NCI-H82 (cell line): ENCODE results near the gene SRPRB.

Experiments
- DNase-seq: peaks from one replicate; lab custom pipeline; 2025; lab: John Stamatoyannopoulos, UW

Gene SRPRB

GRCh38 chr3:133825969-133826727 is 20.5 kb downstream of the SRPRB start:
- no peak for DNase-seq

GRCh38 chr3:133827136-133827535 is 21.5 kb downstream of the SRPRB start:
- no peak for DNase-seq

GRCh38 chr3:133827684-133828083 is 22.1 kb downstream of the SRPRB start:
- DNase-seq = no peak

- DNase-seq = peak; percentile 74
Observed at GRCh38 chr3:133828576-133829309, 23.1 kb downstream of the SRPRB start.

GRCh38 chr3:133829310-133829707 is 23.7 kb downstream of the SRPRB start:
- no peak for DNase-seq

- no peak for DNase-seq
Observed at GRCh38 chr3:133830071-133830470, 24.5 kb downstream of the SRPRB start.

- peak; percentile 16 for DNase-seq
Observed at GRCh38 chr3:133831966-133832801, 26.6 kb downstream of the SRPRB start.

GRCh38 chr3:133832802-133833144 is 27.2 kb downstream of the SRPRB start:
- no peak for DNase-seq

GRCh38 chr3:133833267-133833666 is 27.7 kb downstream of the SRPRB start:
- DNase-seq = no peak

GRCh38 chr3:133833880-133834620 is 28.4 kb downstream of the SRPRB start:
- peak; percentile 27 for DNase-seq

- no peak for DNase-seq
Observed at GRCh38 chr3:133834621-133835417, 29.2 kb downstream of the SRPRB start.

- no peak for DNase-seq
Observed at GRCh38 chr3:133835418-133835743, 29.8 kb downstream of the SRPRB start.

- DNase-seq = no peak
Observed at GRCh38 chr3:133835961-133836360, 30.3 kb downstream of the SRPRB start.

GRCh38 chr3:133836497-133837158 is 31.0 kb downstream of the SRPRB start:
- DNase-seq = no peak

GRCh38 chr3:133837487-133838295 is 32.1 kb downstream of the SRPRB start:
- DNase-seq = no peak

- DNase-seq = no peak
Observed at GRCh38 chr3:133838296-133838789, 32.7 kb downstream of the SRPRB start.

- DNase-seq = no peak
Observed at GRCh38 chr3:133838916-133839800, 33.5 kb downstream of the SRPRB start.

- DNase-seq = no peak
Observed at GRCh38 chr3:133840055-133840737, 34.6 kb downstream of the SRPRB start.
